Adrenal gland (tissue), 12 donors: ENCODE data around the gene TREH. TPM values are rescaled to one million over a fixed set of nuclear protein-coding genes. Genes with fewer than 3 reads are reported as not detected.

ENCODE experiments used
- DNase-seq, 7 donors: peaks; one replicate each; pipeline ENCODE4 v3.0.0-alpha.2; 2019 to 2020
- H3K27ac ChIP-seq, 5 donors: fragments of 200-600 bp; sonication (generic) in 4 of 5; 1 replicate in 3 of 5; 2 replicates in 2 of 5; pipeline versions ENCODE4 v1.5.1 to v1.8.0; 2016 to 2020; ENCODE audit warnings: mild to moderate bottlenecking in 1 of 5
- H3K27me3 ChIP-seq: fragments of 200-600 bp; 2 replicates; pipeline ENCODE4 v1.8.0; 2021
- H3K36me3 ChIP-seq, 2 donors: fragments of 200-600 bp; replicated peaks in 1 of 2; 1 replicate in 1 of 2; 2 replicates in 1 of 2; pipeline versions ENCODE4 v1.5.1 to v1.8.0; 2018 to 2022
- H3K4me1 ChIP-seq, 2 donors: fragments of 200-600 bp; replicated peaks in 1 of 2; 1 replicate in 1 of 2; 2 replicates in 1 of 2; pipeline versions ENCODE4 v1.5.1 to v1.8.0; 2018 to 2021
- H3K4me3 ChIP-seq, 4 donors: fragments of 200-600 bp; sonication (generic) in 3 of 4; one replicate each; pipeline ENCODE4 v1.5.1; 2016 to 2018
- H3K9me3 ChIP-seq, 3 donors: fragments of 200-600 bp; sonication (generic) in 1 of 3; replicated peaks in 1 of 3; 1 replicate in 2 of 3; 2 replicates in 1 of 3; pipeline versions ENCODE4 v1.5.1 to v1.8.0; 2016 to 2021
- CTCF ChIP-seq, 6 experiments: fragments of 450-650 bp in 4 of 6; fragments of 200-600 bp in 2 of 6; sonication (generic) in 1 of 6; IDR thresholded peaks; 1 replicate in 5 of 6; 2 replicates in 1 of 6; pipeline versions ENCODE4 v1.5.1 to v1.8.0; 2016 to 2021; ENCODE audit warnings: antibody characterized with exemption in 6 of 6, mild to moderate bottlenecking in 2 of 6, moderate library complexity in 1 of 6
- POLR2A ChIP-seq, 2 donors: fragments of 450-650 bp; IDR thresholded peaks; one replicate each; pipeline ENCODE4 v1.6.1; 2017; ENCODE audit warnings: antibody characterized with exemption in 2 of 2, mild to moderate bottlenecking in 2 of 2, moderate library complexity in 1 of 2
- WGBS, 4 donors: extraction: QIAGEN DNeasy Blood & Tissue Kit in 2 of 4; methylation state at CpG; one replicate each; pipeline versions ENCODE4 v1.1.5 to v1.1.7; 2013 to 2017; 5-methylcytosine and 5-hydroxymethylcytosine counted together
- intact Hi-C, 2 donors: fragments of 100-400 bp; cut with DNase I; formaldehyde crosslinking; loops; one replicate each; pipeline versions ENCODE4 v1.14.1 to v1.15.0; 2022 to 2023
- polyA plus RNA-seq, 3 donors: library from polyadenylated mRNA; stranded (reverse); fragments of 200-250 nt in 2 of 3; fragments of 350-450 nt in 1 of 3; fragmentation: Illumina TruSeq in 1 of 3; extraction: RNeasy Lipid Tissue Mini Kit (QIAGEN cat#74804) in 1 of 3; gene quantifications; one replicate each; pipeline ENCODE4 v1.2.3, GENCODE V29; 2013 to 2014
- total RNA-seq, 9 donors: library from RNA; depleted of rRNA in 4 of 9; stranded (reverse); fragments of >200 nt in 4 of 9; fragments of 120-200 nt in 1 of 9; fragmentation: NEBNext Ultra II Directional in 1 of 9; extraction: Animal tissue kit (Norgen Biotek cat#: 25700) in 1 of 9; gene quantifications; one replicate each; pipeline versions ENCODE4 v1.1.0 to v1.2.4, GENCODE V29; 2013 to 2023
- donor health status: healthy with polysubstance abuse.
- donor health status: Bipolar disorder and iron deficiency.
- donor health status: DM: yes; HTN: yes; CAD: no.
- donor health status: DM: no; HTN: no; CAD: no.
- donor health status: DM: no; HTN: no; CAD: no.
- donor health status: DM: yes; HTN: yes; CAD: no.

Gene TREH
- total and polyA plus RNA-seq, 12 donors: 3.0 to 5.1 TPM; not detected in 10

DNA sequence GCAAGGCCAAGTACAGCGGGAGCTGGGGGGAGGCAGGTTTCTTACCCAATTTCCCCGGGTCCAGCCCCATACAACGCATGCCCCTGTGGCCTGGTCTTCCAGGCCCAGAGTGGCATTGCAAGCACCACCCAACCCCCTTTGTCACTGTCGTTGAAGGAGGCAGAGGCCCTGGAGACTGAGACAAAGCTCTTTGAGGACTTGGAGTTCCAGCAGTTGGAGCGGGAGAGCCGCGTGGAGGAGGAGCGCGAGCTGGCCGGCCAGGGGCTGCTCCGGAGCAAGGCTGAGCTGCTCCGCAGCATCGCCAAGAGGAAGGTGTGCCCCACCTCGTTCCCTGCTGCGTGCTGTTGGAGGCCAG is 44.2 kb downstream of the TREH start:
- H3K27ac ChIP-seq: peak overlapping the region; percentile 66 to 93 (median 82)
- no peaks in the 10 kb centered on the region for H3K9me3 ChIP-seq
- DNase-seq: peak in 5 of 7 donors; percentile 46 to 75 (median 73)
- TF ChIP-seq CTCF (IDR thresholded peaks at IDR 0.05) (no peak), POLR2A (IDR thresholded peaks at IDR 0.05) (no peak)
- H3K36me3 ChIP-seq: peaks cover 0 to 44% of the 10 kb centered on the region in 2 donors
- peak overlapping the region in 1 of 4 donors; percentile 41 for H3K4me3 ChIP-seq
- intact Hi-C loops: no loop called here
- no peaks in the 10 kb centered on the region for H3K27me3 ChIP-seq
- WGBS, 4 donors: 14 to 34% (median 21%) methylated on average over 2 to 15 of the region's 15 CpGs
- peaks cover 0 to 40% of the 10 kb centered on the region in 2 donors for H3K4me1 ChIP-seq

DNA sequence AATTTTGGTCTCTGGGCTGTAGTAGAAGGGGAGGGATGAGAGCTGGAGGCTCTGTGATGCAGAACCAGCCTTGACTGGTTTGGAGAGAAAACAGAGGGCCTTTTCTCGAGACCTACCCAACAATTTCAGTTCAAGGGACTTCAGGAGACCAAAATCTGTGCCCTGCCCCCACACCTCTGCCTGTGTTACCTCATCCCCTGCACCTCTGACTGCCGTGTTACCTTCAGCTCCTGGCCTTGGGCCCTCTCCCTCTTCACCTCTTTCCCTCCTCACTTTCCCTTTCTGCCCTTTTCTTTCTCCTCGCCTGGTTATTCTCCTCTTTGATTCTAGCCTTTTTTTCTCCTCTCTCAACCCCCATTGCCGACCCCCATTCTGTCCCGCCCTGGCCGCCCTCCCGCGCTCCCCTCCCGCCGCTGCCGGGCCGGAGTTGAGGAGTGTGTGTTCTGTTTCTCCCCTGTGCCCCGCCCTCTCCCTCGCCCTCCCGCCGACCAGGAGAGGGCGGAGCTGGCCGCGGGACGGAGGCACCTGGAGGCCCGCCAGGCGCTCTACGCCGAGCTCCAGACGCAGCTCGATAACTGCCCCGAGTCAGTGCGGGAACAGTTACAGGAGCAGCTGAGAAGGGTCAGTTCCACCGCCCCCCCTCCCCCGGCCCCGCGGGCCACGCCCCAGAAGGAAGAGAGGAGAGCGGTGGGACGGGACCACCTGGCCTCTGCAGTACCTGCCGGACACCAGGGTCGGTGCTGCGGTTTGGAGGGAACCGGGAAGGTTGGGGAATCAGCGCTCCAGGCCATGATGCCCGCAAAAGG is 44.8 kb downstream of the TREH start:
- Histone ChIP-seq H3K27me3 (no peaks in the 10 kb centered on the region), H3K4me1 (peaks cover 0 to 40% of the 10 kb centered on the region in 2 donors), H3K36me3 (peaks cover 0 to 39% of the 10 kb centered on the region in 2 donors), H3K9me3 (no peaks in the 10 kb centered on the region), H3K4me3 (peak overlapping the region in 1 of 4 donors; percentile 41), H3K27ac (peak overlapping the region; percentile 66 to 93 (median 82))
- TF ChIP-seq POLR2A (IDR thresholded peaks at IDR 0.05): peak in 1 of 2 donors; percentile 68
- TF ChIP-seq CTCF (IDR thresholded peaks at IDR 0.05): peak in 3 of 6 experiments; percentile 5 to 35 (median 35)
- DNase-seq: peak; percentile 86 to 92 (median 89)
- intact Hi-C loops: no loop called here
- WGBS, 4 donors: 19 to 27% (median 24%) methylated on average over 22 to 41 of the region's 41 CpGs

GRCh38 chr11:118633979-118634378 is 45.5 kb downstream of the TREH start:
- WGBS, 4 donors: 34 to 57% (median 37%) methylated on average over 3 to 4 of the region's 4 CpGs
- no peaks in the 10 kb centered on the region for H3K9me3 ChIP-seq
- no peak overlapping the region for H3K4me3 ChIP-seq
- H3K36me3 ChIP-seq: peaks cover 0 to 45% of the 10 kb centered on the region in 2 donors
- no peaks in the 10 kb centered on the region for H3K27me3 ChIP-seq
- intact Hi-C loops: no loop called here
- H3K27ac ChIP-seq: peak overlapping the region in 3 of 5 donors; percentile 66 to 93 (median 90)
- no peak for DNase-seq
- peaks cover 0 to 40% of the 10 kb centered on the region in 2 donors for H3K4me1 ChIP-seq
- no peak for TF ChIP-seq POLR2A (IDR thresholded peaks at IDR 0.05)

- Histone ChIP-seq H3K36me3 (peaks cover 0 to 48% of the 10 kb centered on the region in 2 donors), H3K27ac (peak overlapping the region in 2 of 5 donors; percentile 90 to 93), H3K27me3 (no peaks in the 10 kb centered on the region), H3K4me3 (no peak overlapping the region), H3K9me3 (no peaks in the 10 kb centered on the region), H3K4me1 (peaks cover 0 to 45% of the 10 kb centered on the region in 2 donors)
- DNase-seq: no peak
- TF ChIP-seq POLR2A (IDR thresholded peaks at IDR 0.05) (no peak), CTCF (IDR thresholded peaks at IDR 0.05) (no peak)
- WGBS, 4 donors: 86 to 100% (median 94%) methylated on average over 1 of the region's 1 CpG; no CpG with 5 or more reads in 1 of the 4 donors
- intact Hi-C loops: no loop called here
Measured at GRCh38 chr11:118633319-118633690, 46.1 kb downstream of the TREH start.
